Thyroid gland (tissue), 4 donors: Measurements from ENCODE around the gene JOSD2. TPM values are rescaled to one million over a fixed set of nuclear protein-coding genes. Genes with fewer than 3 reads are reported as not detected.

Experiments
- DNase-seq, 2 donors: peaks; one replicate each; pipeline ENCODE4 v3.0.0-alpha.2; 2019
- H3K27ac ChIP-seq, 3 donors: fragments of 200-600 bp; sonication (generic); 1 replicate in 2 of 3; 2 replicates in 1 of 3; pipeline ENCODE4 v1.5.1; 2016 to 2019; ENCODE audit warnings: mild to moderate bottlenecking in 1 of 3, moderate library complexity in 1 of 3
- H3K27me3 ChIP-seq: fragments of 200-600 bp; sonication (generic); one replicate; pipeline ENCODE4 v1.5.1; 2019
- H3K36me3 ChIP-seq, 2 donors: fragments of 200-600 bp; sonication (generic); one replicate each; pipeline ENCODE4 v1.5.1; 2016 to 2019
- H3K4me1 ChIP-seq, 2 donors: fragments of 200-600 bp; sonication (generic); one replicate each; pipeline ENCODE4 v1.5.1; 2017 to 2019
- H3K4me3 ChIP-seq, 3 donors: fragments of 200-600 bp; sonication (generic); replicated peaks in 1 of 3; 1 replicate in 2 of 3; 2 replicates in 1 of 3; pipeline ENCODE4 v1.5.1; 2016; ENCODE audit warnings: mild to moderate bottlenecking in 1 of 3
- H3K9me3 ChIP-seq: fragments of 200-600 bp; sonication (generic); one replicate; pipeline ENCODE4 v1.5.1; 2017
- CTCF ChIP-seq, 6 experiments: fragments of 200-600 bp in 3 of 6; fragments of 450-650 bp in 3 of 6; sonication (generic) in 3 of 6; IDR thresholded peaks; one replicate each; pipeline ENCODE4 v1.5.1; 2016 to 2019; ENCODE audit warnings: antibody characterized with exemption in 6 of 6, mild to moderate bottlenecking in 2 of 6, inconsistent platforms in 1 of 6, moderate library complexity in 1 of 6
- POLR2A ChIP-seq, 2 donors: fragments of 450-650 bp; IDR thresholded peaks; one replicate each; pipeline ENCODE4 v1.6.1; 2017; ENCODE audit warnings: antibody characterized with exemption in 2 of 2, mild to moderate bottlenecking in 2 of 2, moderate library complexity in 1 of 2
- WGBS, 2 donors: methylation state at CpG; one replicate each; pipeline ENCODE4 v1.1.5; 2017; 5-methylcytosine and 5-hydroxymethylcytosine counted together
- intact Hi-C: fragments of 100-400 bp; cut with DNase I; formaldehyde crosslinking; loops from one replicate; pipeline ENCODE4 v1.15.1; 2023
- total RNA-seq, 4 donors: library from RNA; depleted of rRNA; stranded (reverse); fragments of >200 nt; gene quantifications; one replicate each; pipeline ENCODE4 v1.2.3, GENCODE V29; 2016

JOSD2 gene
- total RNA-seq, 4 donors from 2014 or later = 23.9 to 49.5 (median 41.3) TPM

GRCh38 chr19:50481351-50482149 is 29.4 kb downstream of the JOSD2 start:
- intact Hi-C loops = no loop called here
- no peak overlapping the region for H3K27ac ChIP-seq

GRCh38 chr19:50480281-50481111 is 30.5 kb downstream of the JOSD2 start:
- Histone ChIP-seq H3K27me3 (no peaks in the 10 kb centered on the region), H3K4me1 (peaks cover 10 to 17% of the 10 kb centered on the region in 2 donors), H3K27ac (no peak overlapping the region), H3K4me3 (no peak overlapping the region), H3K9me3 (no peaks in the 10 kb centered on the region), H3K36me3 (peaks cover 41 to 54% of the 10 kb centered on the region in 2 donors)
- 90 to 93% methylated on average over 31 to 32 of the region's 37 CpGs for WGBS, 2 donors
- intact Hi-C loops = no loop called here
- DNase-seq = no peak
- no peak for TF ChIP-seq POLR2A (IDR thresholded peaks at IDR 0.05)
- TF ChIP-seq CTCF (IDR thresholded peaks at IDR 0.05) = no peak

More at GRCh38 chr19:50481351-50482149, 29.4 kb downstream of the JOSD2 start:
- no peaks in the 10 kb centered on the region for H3K9me3 ChIP-seq
- H3K36me3 ChIP-seq = peaks cover 41 to 54% of the 10 kb centered on the region in 2 donors
- 92 to 93% methylated on average over 21 of the region's 27 CpGs for WGBS, 2 donors
- no peak for TF ChIP-seq CTCF (IDR thresholded peaks at IDR 0.05)
- TF ChIP-seq POLR2A (IDR thresholded peaks at IDR 0.05) = no peak
- peaks cover 10 to 17% of the 10 kb centered on the region in 2 donors for H3K4me1 ChIP-seq
- H3K4me3 ChIP-seq = no peak overlapping the region
- DNase-seq = no peak
- no peaks in the 10 kb centered on the region for H3K27me3 ChIP-seq

- intact Hi-C loops = loop anchor here (5.0 kb wide), 1 partner anchor 32 kb away; the partner anchor contains the start of genes ASPDH and JOSD2
- no peak for DNase-seq
- peaks cover 41 to 54% of the 10 kb centered on the region in 2 donors for H3K36me3 ChIP-seq
- no peak for TF ChIP-seq POLR2A (IDR thresholded peaks at IDR 0.05)
- TF ChIP-seq CTCF (IDR thresholded peaks at IDR 0.05) = no peak
- H3K27me3 ChIP-seq = no peaks in the 10 kb centered on the region
- no peak overlapping the region for H3K27ac ChIP-seq
- no peak overlapping the region for H3K4me3 ChIP-seq
- H3K9me3 ChIP-seq = no peaks in the 10 kb centered on the region
- 95% methylated on average over 6 to 16 of the region's 16 CpGs for WGBS, 2 donors
- peaks cover 10 to 17% of the 10 kb centered on the region in 2 donors for H3K4me1 ChIP-seq
These were observed 31.2 kb downstream of the JOSD2 start for GRCh38 chr19:50479761-50480251.

GRCh38 chr19:50478901-50479715 is 31.9 kb downstream of the JOSD2 start:
- 83 to 87% methylated on average over 17 of the region's 19 CpGs for WGBS, 2 donors
- Histone ChIP-seq H3K27me3 (no peaks in the 10 kb centered on the region), H3K4me3 (no peak overlapping the region), H3K9me3 (no peaks in the 10 kb centered on the region), H3K4me1 (peaks cover 10 to 17% of the 10 kb centered on the region in 2 donors), H3K36me3 (peaks cover 41 to 54% of the 10 kb centered on the region in 2 donors), H3K27ac (no peak overlapping the region)
- intact Hi-C loops = loop anchor here (5.0 kb wide), 1 partner anchor 33 kb away; the partner anchor contains the start of genes ASPDH and JOSD2
- TF ChIP-seq CTCF (IDR thresholded peaks at IDR 0.05) (no peak), POLR2A (IDR thresholded peaks at IDR 0.05) (no peak)
- no peak for DNase-seq
